GM18502 (cell line): ENCODE measurements around the gene HBZ.
"Not testable (repeated sequence)": the region's sequence is repeated elsewhere in the genome, so short reads cannot be mapped to it uniquely, and the experiment has no call there.

Source experiments
- ATAC-seq: cut with Tn5 transposase; IDR thresholded peaks from one replicate; pipeline ENCODE4 v1.9.1; 2021; ENCODE audit warnings: mild to moderate bottlenecking; ENCODE audit not compliant: unreplicated experiment, poor library complexity

The HBZ gene

GRCh38 chr16:132120-132519 lies 20.3 kb upstream of the HBZ start:
- no peak for ATAC-seq

GRCh38 chr16:133716-134115 lies 18.7 kb upstream of the HBZ start:
- ATAC-seq = no peak

GRCh38 chr16:138049-138417 lies 14.4 kb upstream of the HBZ start:
- ATAC-seq = no peak

DNA sequence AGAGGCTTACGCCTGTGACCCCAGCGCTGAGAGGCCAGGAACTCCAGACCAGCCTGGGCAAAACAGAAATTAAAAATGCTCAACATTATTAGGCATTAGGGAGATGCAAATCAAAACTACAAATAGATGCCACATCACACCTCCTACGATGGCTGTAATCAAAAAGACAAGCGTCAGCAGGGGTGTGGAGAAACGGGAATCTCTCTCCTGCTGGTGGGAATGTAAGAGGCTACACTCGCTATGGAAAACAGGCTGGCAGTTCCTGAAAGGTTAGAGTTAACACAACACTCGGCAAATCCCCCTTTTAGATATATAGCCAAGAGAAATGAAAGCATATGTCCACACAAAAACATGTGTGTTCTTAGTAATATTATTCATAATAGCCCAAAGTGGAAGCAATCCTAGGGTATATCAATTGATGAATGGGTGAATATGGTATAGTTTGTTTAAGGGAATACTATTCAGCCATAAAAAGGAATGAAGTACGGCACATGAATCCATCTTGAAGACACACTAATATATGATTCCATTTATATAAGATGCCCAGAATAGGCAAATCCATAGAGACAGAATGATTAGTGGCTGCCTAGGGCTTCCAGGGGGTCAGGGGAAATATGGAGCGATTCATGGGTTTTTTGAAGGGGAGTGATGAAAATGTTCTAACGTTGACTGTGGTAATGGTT lies 12.1 kb upstream of the HBZ start:
- no peak for ATAC-seq

- no peak for ATAC-seq
Measured at GRCh38 chr16:142405-142967, 10.0 kb upstream of the HBZ start.

GRCh38 chr16:143047-143446 lies 9.4 kb upstream of the HBZ start:
- no peak for ATAC-seq

DNA sequence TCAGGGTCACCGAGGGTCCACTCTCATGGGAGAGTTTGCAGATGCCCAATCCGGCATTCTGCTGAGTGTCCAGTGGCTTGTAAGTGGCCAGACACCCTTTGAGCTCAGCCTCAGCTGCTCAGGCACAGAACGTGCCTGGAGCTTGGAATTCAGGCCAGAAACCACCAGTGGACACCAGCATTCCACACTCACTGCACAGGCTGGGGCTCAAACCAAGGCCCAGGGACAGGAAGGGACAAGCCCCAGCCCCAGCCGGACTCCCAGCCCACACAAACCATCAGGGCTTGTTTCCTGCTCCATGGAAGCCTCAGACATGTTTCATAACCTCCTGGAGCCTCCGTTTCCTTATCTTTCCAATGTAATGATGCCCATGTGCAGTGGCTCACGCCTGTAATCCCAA lies 9.0 kb upstream of the HBZ start:
- ATAC-seq = no peak

DNA sequence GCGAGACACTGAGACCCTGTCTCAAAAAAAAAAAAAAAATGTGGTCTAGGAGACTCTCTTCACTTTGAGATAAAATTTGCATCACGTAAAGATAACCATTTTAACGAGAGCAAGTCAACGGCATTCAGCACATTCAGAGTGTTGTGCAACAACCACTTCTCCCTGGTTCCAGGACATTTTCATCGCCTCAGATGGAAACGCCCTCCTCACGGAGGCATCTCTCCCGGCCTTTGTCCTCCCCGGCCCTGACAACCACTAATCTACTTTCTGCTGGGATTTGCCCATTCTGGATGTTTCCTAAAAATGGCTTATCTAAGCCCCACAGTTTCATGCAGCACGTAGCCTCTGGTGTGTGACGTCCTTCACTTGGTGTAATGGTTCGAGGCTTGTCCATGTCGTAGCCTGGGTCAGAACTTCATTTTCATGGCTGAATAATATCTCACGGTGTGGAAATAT lies 7.6 kb upstream of the HBZ start:
- no peak for ATAC-seq

- no peak for ATAC-seq
Measured at GRCh38 chr16:146646-147045, 5.8 kb upstream of the HBZ start.

DNA sequence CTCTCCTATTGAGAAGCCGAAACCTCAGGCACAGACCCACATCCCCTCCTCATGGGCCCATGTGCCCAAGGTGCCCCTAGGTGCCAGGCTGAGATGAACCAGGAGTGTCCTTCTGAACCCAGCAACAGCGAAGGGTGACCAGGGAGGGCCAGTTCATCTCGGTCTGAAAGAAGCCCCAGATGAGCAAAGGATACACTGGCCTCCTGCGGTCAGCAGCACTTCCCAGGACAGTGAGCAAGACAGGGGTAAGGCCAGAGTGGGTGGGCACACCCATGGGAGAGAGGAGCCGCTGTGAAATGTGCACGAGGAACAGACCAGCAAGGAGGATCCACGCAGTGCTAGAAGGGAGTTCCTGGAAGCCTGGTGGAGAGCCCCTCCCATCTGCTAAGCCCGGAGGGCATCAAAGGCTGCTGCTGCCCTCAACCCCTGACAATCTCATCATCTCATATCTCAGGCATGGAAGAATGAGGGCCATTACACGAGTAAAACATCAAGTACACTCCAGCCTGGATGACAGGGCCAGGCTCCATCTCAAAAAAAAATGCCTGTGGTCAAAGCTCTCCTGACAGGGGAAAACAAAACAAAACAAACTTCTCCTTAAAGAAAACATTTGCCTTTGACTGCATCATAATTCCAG lies 3.3 kb upstream of the HBZ start:
- no peak for ATAC-seq

DNA sequence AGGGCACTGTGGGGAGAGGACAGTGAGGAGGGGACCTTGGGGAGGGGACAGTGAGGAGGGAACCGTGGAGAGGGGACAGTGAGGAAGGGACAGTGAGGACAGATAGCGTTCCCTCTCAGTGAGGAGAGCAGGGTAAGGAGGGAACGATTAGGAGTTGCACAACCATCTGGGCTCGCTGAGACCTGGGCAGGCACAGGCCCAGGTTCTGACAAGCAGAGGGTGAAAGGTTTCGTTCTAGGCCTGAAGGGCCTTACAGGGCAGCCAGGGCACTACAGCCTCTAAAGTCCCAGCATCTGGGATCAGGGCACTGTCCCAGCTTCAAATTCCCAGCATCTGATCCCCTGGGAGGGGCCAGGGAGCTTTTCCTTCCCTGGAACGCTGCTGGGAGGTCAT lies 681 bp downstream of the HBZ start:
- not testable (repeated sequence) for ATAC-seq

- ATAC-seq = not testable (repeated sequence)
Measured at GRCh38 chr16:153550-154216, 1.2 kb downstream of the HBZ start.

DNA sequence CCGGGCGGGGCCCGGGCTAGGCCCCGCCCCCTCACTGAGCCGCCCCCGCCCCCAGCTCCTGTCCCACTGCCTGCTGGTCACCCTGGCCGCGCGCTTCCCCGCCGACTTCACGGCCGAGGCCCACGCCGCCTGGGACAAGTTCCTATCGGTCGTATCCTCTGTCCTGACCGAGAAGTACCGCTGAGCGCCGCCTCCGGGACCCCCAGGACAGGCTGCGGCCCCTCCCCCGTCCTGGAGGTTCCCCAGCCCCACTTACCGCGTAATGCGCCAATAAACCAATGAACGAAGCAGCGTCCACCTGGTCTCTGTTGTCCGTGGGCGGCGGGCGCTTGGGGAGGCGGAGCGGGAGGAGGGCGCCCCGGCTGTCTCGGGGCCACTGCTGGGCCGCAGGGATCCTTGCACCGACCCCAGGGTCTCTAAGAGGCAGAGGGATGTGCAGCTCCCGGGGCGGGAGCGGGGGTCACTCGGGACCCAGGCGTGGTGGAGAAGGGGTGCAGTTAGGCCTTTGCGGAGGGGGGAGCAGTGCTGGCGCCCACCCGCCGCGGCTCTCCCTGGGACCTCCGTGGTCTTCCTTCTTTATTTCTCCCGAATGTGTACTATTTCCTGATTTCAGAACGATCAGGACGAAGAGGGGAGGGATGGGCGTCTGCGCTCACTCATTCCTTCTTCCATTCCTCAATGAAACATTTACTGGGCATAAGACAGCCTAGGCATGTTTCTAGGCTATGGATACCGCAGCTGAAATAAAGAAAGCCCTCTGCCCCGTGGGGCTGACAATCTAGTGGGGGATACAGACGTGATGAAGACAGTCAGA lies 2.0 kb downstream of the HBZ start:
- no peak for ATAC-seq

- ATAC-seq = no peak
Measured at GRCh38 chr16:155031-155398, 2.6 kb downstream of the HBZ start.

- no peak for ATAC-seq
Measured at GRCh38 chr16:159136-159849, 6.8 kb downstream of the HBZ start.

- not testable (repeated sequence) for ATAC-seq
Measured at GRCh38 chr16:160242-160641, 7.8 kb downstream of the HBZ start.

DNA sequence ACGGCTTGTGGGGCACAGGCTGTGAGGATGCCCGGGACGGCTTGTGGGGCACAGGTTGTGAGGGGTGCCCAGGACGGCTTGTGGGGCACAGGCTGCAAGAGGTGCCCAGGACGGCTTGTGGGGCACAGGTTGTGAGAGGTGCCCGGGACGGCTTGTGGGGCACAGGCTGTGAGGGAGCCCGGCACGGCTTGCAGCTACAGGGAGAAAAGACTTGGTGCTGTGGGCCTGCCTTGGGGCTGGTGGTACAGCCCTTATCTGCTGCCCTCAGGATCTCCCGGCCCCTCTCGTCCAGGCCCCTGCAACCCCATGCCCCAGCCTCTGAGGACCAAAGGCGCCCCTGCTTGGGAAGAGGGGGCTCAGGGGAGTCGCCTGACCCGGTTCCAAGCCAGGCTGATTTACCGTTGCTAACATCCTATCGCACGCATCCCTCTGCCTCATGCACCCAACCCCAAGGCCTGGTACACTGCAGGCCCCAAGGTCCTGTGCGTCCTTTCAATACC lies 8.3 kb downstream of the HBZ start:
- no peak for ATAC-seq

GRCh38 chr16:162271-162991 lies 10.0 kb downstream of the HBZ start:
- ATAC-seq = no peak

DNA sequence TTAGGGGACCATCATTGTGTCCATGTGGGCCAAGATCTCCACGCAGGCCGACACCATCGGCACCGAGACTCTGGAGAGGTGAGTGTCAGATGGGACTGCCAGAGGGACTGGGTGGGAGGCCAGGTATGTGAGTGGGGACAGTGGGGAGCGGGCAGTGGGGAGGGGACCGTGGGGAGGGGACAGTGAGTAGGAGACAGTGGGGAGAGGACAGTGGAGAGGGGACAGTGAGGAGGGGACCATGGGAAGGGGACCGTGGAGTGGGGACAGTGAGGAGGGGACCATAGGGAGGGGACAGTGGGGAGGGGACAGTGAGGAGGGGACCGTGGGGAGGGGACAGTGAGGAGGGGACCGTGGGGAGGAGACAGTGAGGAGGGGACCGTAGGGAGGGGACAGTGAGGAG lies 10.7 kb downstream of the HBZ start:
- ATAC-seq = not testable (repeated sequence)
